H1 (cell line): ENCODE data around the gene CCDC15. TPM values are rescaled to one million over a fixed set of nuclear protein-coding genes. Genes with fewer than 3 reads are reported as not detected.

Experiments
- CTCF ChIA-PET: fragments of 300-600 bp; sonication (Branson Sonifier 250); formaldehyde crosslinking; loops from one replicate; lab custom pipeline; 2021; ENCODE audit not compliant: partially characterized antibody; lab: Charles Lee
- POLR2A ChIA-PET: fragments of 300-600 bp; sonication (Branson Sonifier 250); formaldehyde crosslinking; loops from one replicate; lab custom pipeline; 2021; ENCODE audit warnings: inconsistent platforms; ENCODE audit not compliant: partially characterized antibody; lab: Charles Lee
- DNase-seq, 2 experiments: peaks; one replicate each; pipeline versions ENCODE4 v3.0.0 to v3.0.0-alpha.2; 2010 to 2022; ENCODE audit warnings: low spot score in 2 of 2, low read depth in 1 of 2, mixed read lengths in 1 of 2
- FAIRE-seq: peaks from 2 replicates; lab custom pipeline; 2011; peaks lifted over from hg19 to GRCh38; lab: Jason Lieb, UNC
- H2AFZ ChIP-seq: 2 replicates; pipeline ENCODE4 v1.8.1; 2012; ENCODE audit warnings: low read length, inconsistent platforms
- H2AK5ac ChIP-seq: 2 replicates; pipeline ENCODE4 v1.6.1; 2013; ENCODE audit warnings: low read depth, low read length
- H2BK120ac ChIP-seq: replicated peaks from 2 replicates; pipeline ENCODE3; 2013; ENCODE audit warnings: low read depth, low read length, inconsistent platforms
- H2BK12ac ChIP-seq: 2 replicates; pipeline ENCODE4 v1.6.1; 2013; ENCODE audit warnings: low read depth, low read length
- H2BK15ac ChIP-seq: 2 replicates; pipeline ENCODE4 v1.6.1; 2013; ENCODE audit warnings: low read length
- H2BK20ac ChIP-seq: 2 replicates; pipeline ENCODE4 v1.6.1; 2013; ENCODE audit warnings: low read length
- H2BK5ac ChIP-seq: 2 replicates; pipeline ENCODE4 v1.6.1; 2013; ENCODE audit warnings: low read depth, low read length
- H3K14ac ChIP-seq: 2 replicates; pipeline ENCODE4 v1.6.1; 2013; ENCODE audit warnings: inconsistent platforms; ENCODE audit not compliant: insufficient read length
- H3K18ac ChIP-seq: 2 replicates; pipeline ENCODE4 v1.6.1; 2013; ENCODE audit warnings: low read length; ENCODE audit errors: extremely low read depth
- H3K23ac ChIP-seq: 2 replicates; pipeline ENCODE4 v1.6.1; 2013; ENCODE audit warnings: inconsistent platforms; ENCODE audit not compliant: insufficient read length
- H3K23me2 ChIP-seq: 2 replicates; pipeline ENCODE4 v1.6.1; 2013; ENCODE audit warnings: low read depth, low read length
- H3K27ac ChIP-seq: 2 replicates; pipeline ENCODE4 v1.6.1; 2011; ENCODE audit warnings: low read depth, low read length, inconsistent platforms
- H3K27me3 ChIP-seq, 4 experiments: replicated peaks in 1 of 4; 1 replicate in 1 of 4; 2 replicates in 3 of 4; pipeline versions ENCODE4 v1.6.1 to v1.8.1; 2011 to 2013; ENCODE audit warnings: low read length in 3 of 4, mild to moderate bottlenecking in 3 of 4, inconsistent platforms in 2 of 4, mixed read lengths in 2 of 4, moderate library complexity in 1 of 4; ENCODE audit not compliant: control insufficient read depth in 3 of 4, insufficient read depth in 3 of 4; ENCODE audit errors: extremely low read depth in 1 of 4
- H3K36me3 ChIP-seq, 4 experiments: 2 replicates each; pipeline versions ENCODE4 v1.6.1 to v1.8.1; 2011 to 2013; ENCODE audit warnings: mild to moderate bottlenecking in 4 of 4, low read length in 3 of 4, moderate library complexity in 2 of 4, control low read depth in 1 of 4, inconsistent platforms in 1 of 4; ENCODE audit not compliant: insufficient read depth in 4 of 4, control insufficient read depth in 2 of 4
- H3K4ac ChIP-seq: replicated peaks from 2 replicates; pipeline ENCODE3; 2013; ENCODE audit warnings: low read length, low read depth, mixed read lengths, inconsistent platforms; ENCODE audit not compliant: insufficient read length
- H3K4me1 ChIP-seq, 4 experiments: replicated peaks in 1 of 4; 1 replicate in 1 of 4; 2 replicates in 3 of 4; pipeline versions ENCODE4 v1.6.1 to v1.8.1; 2011 to 2013; ENCODE audit warnings: low read length in 3 of 4, inconsistent platforms in 2 of 4, mixed read lengths in 1 of 4; ENCODE audit not compliant: insufficient read depth in 4 of 4, control insufficient read depth in 3 of 4
- H3K4me2 ChIP-seq, 2 experiments: 2 replicates each; pipeline versions ENCODE4 v1.6.1 to v1.8.1; 2011 to 2013; ENCODE audit warnings: low read depth in 2 of 2, low read length in 2 of 2, control low read depth in 1 of 2, inconsistent platforms in 1 of 2, mild to moderate bottlenecking in 1 of 2; ENCODE audit not compliant: insufficient read depth in 1 of 2
- H3K4me3 ChIP-seq, 4 experiments: fragments of 200-600, 300-600 bp in 1 of 4; sonication (generic), shearing (Covaris generic), sonication (Bioruptor Twin) in 1 of 4; 2 replicates each; pipeline versions ENCODE4 v1.5.1 to v1.8.1; 2011 to 2016; ENCODE audit warnings: low read length in 4 of 4, low read depth in 3 of 4, control low read depth in 2 of 4, inconsistent platforms in 2 of 4, mild to moderate bottlenecking in 2 of 4, mixed read lengths in 1 of 4, moderate library complexity in 1 of 4; ENCODE audit not compliant: insufficient read depth in 2 of 4; ENCODE audit errors: extremely low read depth in 1 of 4
- H3K56ac ChIP-seq: replicated peaks from 2 replicates; pipeline ENCODE3; 2013; ENCODE audit warnings: low read depth, mild to moderate bottlenecking, mixed read lengths, low read length, inconsistent platforms; ENCODE audit not compliant: insufficient read length
- H3K79me1 ChIP-seq: 2 replicates; pipeline ENCODE4 v1.6.1; 2013; ENCODE audit warnings: low read depth, low read length, control low read depth
- H3K79me2 ChIP-seq, 2 experiments: 2 replicates each; pipeline versions ENCODE4 v1.6.1 to v1.8.1; 2012 to 2013; ENCODE audit warnings: low read length in 2 of 2, mild to moderate bottlenecking in 2 of 2, inconsistent platforms in 1 of 2; ENCODE audit not compliant: insufficient read depth in 2 of 2, control insufficient read depth in 1 of 2
- H3K9ac ChIP-seq, 4 experiments: replicated peaks in 1 of 4; 1 replicate in 1 of 4; 2 replicates in 3 of 4; pipeline versions ENCODE4 v1.6.1 to v1.8.1; 2011 to 2013; ENCODE audit warnings: low read depth in 3 of 4, low read length in 3 of 4, control low read depth in 2 of 4, mild to moderate bottlenecking in 2 of 4, moderate library complexity in 2 of 4, inconsistent platforms in 1 of 4; ENCODE audit errors: extremely low read depth in 1 of 4
- H3K9me3 ChIP-seq, 2 experiments: 2 replicates each; pipeline versions ENCODE4 v1.6.1 to v1.8.1; 2012 to 2013; ENCODE audit warnings: mild to moderate bottlenecking in 2 of 2, moderate library complexity in 2 of 2, control low read depth in 1 of 2, inconsistent platforms in 1 of 2, low read depth in 1 of 2, low read length in 1 of 2, mixed read lengths in 1 of 2; ENCODE audit not compliant: insufficient read depth in 2 of 2
- H4K20me1 ChIP-seq, 2 experiments: replicated peaks in 1 of 2; 2 replicates each; pipeline versions ENCODE3 to v1.8.1; 2011 to 2013; ENCODE audit warnings: inconsistent platforms in 2 of 2, low read length in 2 of 2, mild to moderate bottlenecking in 1 of 2; ENCODE audit not compliant: insufficient read depth in 2 of 2, control insufficient read depth in 1 of 2
- H4K5ac ChIP-seq: 2 replicates; pipeline ENCODE4 v1.6.1; 2013; ENCODE audit warnings: low read length, low read depth, mixed read lengths, inconsistent platforms; ENCODE audit not compliant: insufficient read length
- H4K8ac ChIP-seq: 2 replicates; pipeline ENCODE4 v1.8.0; 2013; ENCODE audit warnings: mild to moderate bottlenecking, moderate library complexity, low read length, inconsistent platforms; ENCODE audit not compliant: insufficient read depth; ENCODE audit errors: extremely low read depth
- H4K91ac ChIP-seq: replicated peaks from 2 replicates; pipeline ENCODE3; 2013; ENCODE audit warnings: low read length, mixed read lengths, inconsistent platforms; ENCODE audit not compliant: insufficient read length
- CBX8 ChIP-seq: fragments of 300-800, 300-1000 bp; sonication (generic); IDR thresholded peaks from 2 replicates; pipeline ENCODE4 v1.7.1; 2016; ENCODE audit warnings: low read depth, low read length, borderline replicate concordance
- KDM1A ChIP-seq: fragments of 200-600, 300-600 bp; sonication (generic); IDR thresholded peaks from 2 replicates; pipeline ENCODE4 v1.7.1; 2016; ENCODE audit warnings: mild to moderate bottlenecking, low read length, borderline replicate concordance
- SIN3A ChIP-seq, 2 experiments: IDR thresholded peaks in 1 of 2; conservative IDR thresholded peaks in 1 of 2; 2 replicates each; pipeline ENCODE4 v1.6.1; 2011 to 2012; ENCODE audit warnings: low read length in 2 of 2, improper control_type of control experiment in 1 of 2, low read depth in 1 of 2, mild to moderate bottlenecking in 1 of 2
- WGBS, 2 experiments: shearing (Covaris generic) in 1 of 2; methylation state at CpG; one replicate each; pipeline versions ENCODE4 v1.1.6 to v1.1.7; 2013 to 2015; ENCODE audit warnings: low lambda C conversion rate in 2 of 2, mixed read lengths in 2 of 2, inconsistent platforms in 1 of 2, low coverage in 1 of 2, missing lambda C conversion rate in 1 of 2; ENCODE audit not compliant: insufficient replicate concordance in 2 of 2, insufficient coverage in 1 of 2, insufficient read length in 1 of 2; ENCODE audit errors: extremely low coverage in 1 of 2, missing lambda C conversion rate in 1 of 2; 5-methylcytosine and 5-hydroxymethylcytosine counted together
- polyA plus RNA-seq, 7 experiments: library from polyadenylated mRNA; depleted of rRNA in 3 of 7; stranded (reverse) in 5 of 7; unstranded in 2 of 7; fragments of >200 nt in 5 of 7; fragments of 200-250 nt in 2 of 7; gene quantifications; 1 replicate in 5 of 7; 2 replicates in 1 of 7; 4 replicates in 1 of 7; pipeline versions ENCODE4 v1.2.1 to v1.2.3, GENCODE V29; 2011 to 2013; ENCODE audit warnings: missing spikeins in 2 of 7, mixed read lengths in 2 of 7
- total RNA-seq: library from RNA; stranded (reverse); fragmentation: NEBNext Ultra II Directional; extraction: Animal tissue kit (Norgen Biotek cat#: 25700); gene quantifications from 2 replicates; pipeline ENCODE4 v1.2.1, GENCODE V29; 2021

CCDC15 gene
- total and polyA plus RNA-seq, 2 of the 8 experiments (the other 6 are each of a cell fraction or from before 2014, with no cell fraction given): 1.5 to 3.1 TPM

GRCh38 chr11:124919898-124920297 is 34.1 kb upstream of the CCDC15 start:
- no peaks in the 10 kb centered on the region for H3K79me1 ChIP-seq
- DNase-seq: no peak
- H3K9ac ChIP-seq: no peak overlapping the region
- no peak overlapping the region for H2BK15ac ChIP-seq
- H2BK20ac ChIP-seq: no peak overlapping the region
- peaks cover 0 to 4% (median 2%) of the 10 kb centered on the region in 4 experiments; a peak in 3 of 7 replicates for H3K4me1 ChIP-seq
- H2BK5ac ChIP-seq: no peak overlapping the region
- no peak overlapping the region for H3K18ac ChIP-seq
- no peak overlapping the region for H4K91ac ChIP-seq
- no peak overlapping the region for H2AFZ ChIP-seq
- H3K36me3 ChIP-seq: no peaks in the 10 kb centered on the region
- H4K8ac ChIP-seq: no peak overlapping the region
- no peak overlapping the region for H3K56ac ChIP-seq
- no peak overlapping the region for H2AK5ac ChIP-seq
- no peak overlapping the region for H3K4ac ChIP-seq
- H3K14ac ChIP-seq: no peak overlapping the region
- CTCF ChIA-PET: interaction anchor here (0.9 to 3.8 kb wide), 10 partner anchors 9 to 51 kb away, joined by 3 to 16 read pairs (median 4); partner anchors contain the start of genes HEPACAM and ROBO4
- H3K9me3 ChIP-seq: no peaks in the 10 kb centered on the region
- H3K4me2 ChIP-seq: no peak overlapping the region; a peak in 1 of 4 replicates
- H3K23ac ChIP-seq: no peak overlapping the region
- no peak overlapping the region for H2BK120ac ChIP-seq
- H3K27me3 ChIP-seq: peaks cover 9 to 56% (median 44%) of the 10 kb centered on the region in 4 experiments
- peaks cover 7% of the 10 kb centered on the region for H3K23me2 ChIP-seq
- H3K79me2 ChIP-seq: no peaks in the 10 kb centered on the region
- H3K4me3 ChIP-seq: no peak overlapping the region
- H4K5ac ChIP-seq: no peak overlapping the region
- no peak for FAIRE-seq
- no peak overlapping the region for H3K27ac ChIP-seq
- TF ChIP-seq SIN3A (conservative IDR thresholded peaks at IDR 0.05 in 1 of 2, IDR thresholded peaks at IDR 0.05 in 1 of 2; ENCODE audit: low read depth in 1 of 2, low read length in 2 of 2) (no peak), KDM1A (no peak), CBX8 (no peak)
- TF ChIP-seq, all 59 proteins: peak for 0
- POLR2A ChIA-PET: interaction anchor here (0.7 to 1.7 kb wide), 2 partner anchors 11 to 35 kb away, joined by 3 to 4 read pairs; no protein-coding TSS in a partner anchor
- H2BK12ac ChIP-seq: no peak overlapping the region
- H4K20me1 ChIP-seq: no peaks in the 10 kb centered on the region
- WGBS, 2 experiments: 91% methylated on average over 2 of the region's 2 CpGs; no CpG with 5 or more reads in 1 of the 2 experiments
